ENCODE results near the gene GRAP2. TPM values are rescaled to one million over a fixed set of nuclear protein-coding genes. Genes with fewer than 3 reads are reported as not detected.

The GRAP2 gene
- total and polyA plus RNA-seq, 9 of the 15 experiments (the other 6 are each of a cell fraction or from before 2014, with no cell fraction given), result 4.8 to 88.7 (median 60.4) TPM

- Histone ChIP-seq H3K79me2 (ENCODE audit: control insufficient read depth, insufficient read depth, low read length) (peaks cover 77% of the 10 kb centered on the region), H3K4me3 (peak overlapping the region; percentile 55), H3K9me1 (ENCODE audit: control insufficient read depth, insufficient read depth, low read length) (no peaks in the 10 kb centered on the region), H3K36me3 (ENCODE audit: control insufficient read depth, insufficient read depth, low read length) (peaks cover 38% of the 10 kb centered on the region; the same call in 2 of the 3 replicates), H3K27ac (ENCODE audit: extremely low read depth, low read depth, low read length) (peak overlapping the region; percentile 93), H4K20me1 (replicated peaks; ENCODE audit: control insufficient read depth, insufficient read depth, low read length) (no peaks in the 10 kb centered on the region), H3K4me2 (ENCODE audit: insufficient read depth, low read length) (peak overlapping the region; percentile 92), H3K4me1 (replicated peaks in 1 of 2; ENCODE audit: control insufficient read depth in 2 of 2, insufficient read depth in 2 of 2, low read length in 2 of 2) (peaks cover 20 to 60% of the 10 kb centered on the region in 2 experiments; a peak in 4 of 5 replicates), H2AFZ (ENCODE audit: low read depth, low read length) (peak overlapping the region; percentile 52; the same call in 1 of the 2 replicates), H3K9me3 (replicated peaks; ENCODE audit: control insufficient read depth, insufficient read depth, low read depth, low read length) (no peaks in the 10 kb centered on the region), H3K9ac (ENCODE audit: insufficient read depth in 1 of 2, low read depth in 2 of 2, low read length in 2 of 2) (peak overlapping the region; percentile 88), H3K27me3 (ENCODE audit: control insufficient read depth in 2 of 2, insufficient read depth in 2 of 2, low read length in 2 of 2) (no peaks in the 10 kb centered on the region)
- FAIRE-seq, result peak; percentile 11
- intact Hi-C loops (cut with micrococcal nuclease), result no loop called here
- ChIA-PET CTCF (ENCODE audit: low intra/inter-chr PET ratio) (no interaction called here), POLR2A (interaction anchor here (0.6 to 2.1 kb wide), 6 partner anchors 10 to 93 kb away, joined by 3 to 13 read pairs (median 4); partner anchors contain the start of gene TMA7B)
- WGBS (ENCODE audit: insufficient coverage, low coverage, missing lambda C conversion rate), result 4% methylated on average over 8 of the region's 8 CpGs
- peak in 2 of 4 experiments; percentile 14 to 35 for DNase-seq (ENCODE audit: extremely low read depth in 1 of 4, low spot score in 3 of 4)
- no TSS peak for BruUV-seq (replicated peaks)
- in situ Hi-C loops (cut with MboI), result no loop called here
- ATAC-seq, result peak; percentile 54
- no peak for TF ChIP-seq RFX7 (CRISPR knock-in tag; IDR thresholded peaks at IDR 0.05)
- TF ChIP-seq ZNF121 (CRISPR knock-in tag; conservative IDR thresholded peaks at IDR 0.05), result no peak
- TF ChIP-seq ZNF584 (CRISPR knock-in tag; IDR thresholded peaks at IDR 0.05; ENCODE audit: low read depth), result 0 out of 2 replicates have a peak, but pooled peaks have one; percentile 15
- no peak for TF ChIP-seq FOXO4 (CRISPR knock-in tag; IDR thresholded peaks at IDR 0.05)
- no peak for TF ChIP-seq ZBTB1 (CRISPR knock-in tag; IDR thresholded peaks at IDR 0.05; ENCODE audit: borderline replicate concordance, low read depth)
- peak; percentile 26 for TF ChIP-seq SAP30 (IDR thresholded peaks at IDR 0.05; ENCODE audit: borderline replicate concordance, insufficient read depth, low read depth, low read length, poor library complexity, severe bottlenecking)
- TF ChIP-seq, protein P1, sequence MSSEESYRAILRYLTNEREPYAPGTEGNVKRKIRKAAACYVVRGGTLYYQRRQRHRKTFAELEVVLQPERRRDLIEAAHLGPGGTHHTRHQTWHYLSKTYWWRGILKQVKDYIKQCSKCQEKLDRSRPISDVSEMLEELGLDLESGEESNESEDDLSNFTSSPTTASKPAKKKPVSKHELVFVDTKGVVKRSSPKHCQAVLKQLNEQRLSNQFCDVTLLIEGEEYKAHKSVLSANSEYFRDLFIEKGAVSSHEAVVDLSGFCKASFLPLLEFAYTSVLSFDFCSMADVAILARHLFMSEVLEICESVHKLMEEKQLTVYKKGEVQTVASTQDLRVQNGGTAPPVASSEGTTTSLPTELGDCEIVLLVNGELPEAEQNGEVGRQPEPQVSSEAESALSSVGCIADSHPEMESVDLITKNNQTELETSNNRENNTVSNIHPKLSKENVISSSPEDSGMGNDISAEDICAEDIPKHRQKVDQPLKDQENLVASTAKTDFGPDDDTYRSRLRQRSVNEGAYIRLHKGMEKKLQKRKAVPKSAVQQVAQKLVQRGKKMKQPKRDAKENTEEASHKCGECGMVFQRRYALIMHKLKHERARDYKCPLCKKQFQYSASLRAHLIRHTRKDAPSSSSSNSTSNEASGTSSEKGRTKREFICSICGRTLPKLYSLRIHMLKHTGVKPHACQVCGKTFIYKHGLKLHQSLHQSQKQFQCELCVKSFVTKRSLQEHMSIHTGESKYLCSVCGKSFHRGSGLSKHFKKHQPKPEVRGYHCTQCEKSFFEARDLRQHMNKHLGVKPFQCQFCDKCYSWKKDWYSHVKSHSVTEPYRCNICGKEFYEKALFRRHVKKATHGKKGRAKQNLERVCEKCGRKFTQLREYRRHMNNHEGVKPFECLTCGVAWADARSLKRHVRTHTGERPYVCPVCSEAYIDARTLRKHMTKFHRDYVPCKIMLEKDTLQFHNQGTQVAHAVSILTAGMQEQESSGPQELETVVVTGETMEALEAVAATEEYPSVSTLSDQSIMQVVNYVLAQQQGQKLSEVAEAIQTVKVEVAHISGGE (CRISPR knock-in tag; IDR thresholded peaks at IDR 0.05), result no peak
- peak; percentile 90 for TF ChIP-seq ZNF24 (IDR thresholded peaks at IDR 0.05)
- no peak for TF ChIP-seq NKRF (IDR thresholded peaks at IDR 0.05; ENCODE audit: borderline replicate concordance)
- no peak for TF ChIP-seq TGIF2 (CRISPR knock-in tag; IDR thresholded peaks at IDR 0.05)
- TF ChIP-seq TSC22D4 (tag; IDR thresholded peaks at IDR 0.05), result peak; percentile 79; the same call in 1 of the 2 replicates
Observed at GRCh38 chr22:39947220-39948216, 46.6 kb downstream of the GRAP2 start.

Measured in K562 (cell line).